ENCODE measurements around the gene F7. TPM values are rescaled to one million over a fixed set of nuclear protein-coding genes. Genes with fewer than 3 reads are reported as not detected.

The F7 gene
- total and polyA plus RNA-seq, 4 donors: 0.04 to 0.26 (median 0.14) TPM

- no peak overlapping the region for H3K9ac ChIP-seq (ENCODE audit: insufficient read depth in 1 of 2, low read length in 2 of 2)
- H3K36me3 ChIP-seq (ENCODE audit: control insufficient read depth in 4 of 4, insufficient read depth in 4 of 4, low read length in 4 of 4): peaks cover 0 to 29% (median 0%) of the 10 kb centered on the region in 4 donors
- TF ChIP-seq CTCF (IDR thresholded peaks at IDR 0.05; ENCODE audit: control extremely low read depth, extremely low read depth): no peak
- H3K27me3 ChIP-seq (ENCODE audit: control insufficient read depth in 3 of 3, insufficient read depth in 3 of 3, low read length in 2 of 3): no peaks in the 10 kb centered on the region
- ATAC-seq (ENCODE audit: insufficient read depth, low FRiP score) (no peak), DNase-seq (no peak)
- H3K9me3 ChIP-seq (ENCODE audit: control insufficient read depth in 4 of 4, insufficient read depth in 3 of 4, low read length in 3 of 4): peaks cover 0 to 2% (median 0%) of the 10 kb centered on the region in 4 donors
- H3K4me1 ChIP-seq (ENCODE audit: control insufficient read depth in 5 of 5, insufficient read depth in 5 of 5, low read length in 5 of 5): peaks cover 0 to 5% (median 2%) of the 10 kb centered on the region in 5 donors
- H3K27ac ChIP-seq (ENCODE audit: low read depth in 1 of 2, low read length in 1 of 2): no peak overlapping the region
- no peak overlapping the region for H3K4me3 ChIP-seq
- WGBS, 2 donors: 92 to 93% methylated on average over 17 to 18 of the region's 18 CpGs
Observed at GRCh38 chr13:113080361-113080831, 25.2 kb upstream of the F7 start.

GRCh38 chr13:113080901-113081521, 24.6 kb upstream of the F7 start:
- TF ChIP-seq CTCF (IDR thresholded peaks at IDR 0.05; ENCODE audit: control extremely low read depth, extremely low read depth): no peak
- Histone ChIP-seq H3K9ac (ENCODE audit: insufficient read depth in 1 of 2, low read length in 2 of 2) (no peak overlapping the region), H3K4me3 (no peak overlapping the region), H3K9me3 (ENCODE audit: control insufficient read depth in 4 of 4, insufficient read depth in 3 of 4, low read length in 3 of 4) (no peaks in the 10 kb centered on the region), H3K27ac (ENCODE audit: low read depth in 1 of 2, low read length in 1 of 2) (no peak overlapping the region), H3K36me3 (ENCODE audit: control insufficient read depth in 4 of 4, insufficient read depth in 4 of 4, low read length in 4 of 4) (peaks cover 0 to 24% (median 0%) of the 10 kb centered on the region in 4 donors), H3K4me1 (ENCODE audit: control insufficient read depth in 5 of 5, insufficient read depth in 5 of 5, low read length in 5 of 5) (peaks cover 0 to 5% (median 2%) of the 10 kb centered on the region in 5 donors), H3K27me3 (ENCODE audit: control insufficient read depth in 3 of 3, insufficient read depth in 3 of 3, low read length in 2 of 3) (no peaks in the 10 kb centered on the region)
- DNase-seq: no peak
- WGBS, 2 donors: 90% methylated on average over 25 of the region's 25 CpGs
- ATAC-seq (ENCODE audit: insufficient read depth, low FRiP score): no peak

GRCh38 chr13:113082198-113083021, 23.2 kb upstream of the F7 start:
- no peak overlapping the region for H3K9ac ChIP-seq (ENCODE audit: insufficient read depth in 1 of 2, low read length in 2 of 2)
- no peak overlapping the region for H3K27ac ChIP-seq (ENCODE audit: low read depth in 1 of 2, low read length in 1 of 2)
- ATAC-seq (ENCODE audit: insufficient read depth, low FRiP score) (no peak), DNase-seq (no peak)
- no peak for TF ChIP-seq CTCF (IDR thresholded peaks at IDR 0.05; ENCODE audit: control extremely low read depth, extremely low read depth)
- peaks cover 0 to 5% (median 2%) of the 10 kb centered on the region in 5 donors for H3K4me1 ChIP-seq (ENCODE audit: control insufficient read depth in 5 of 5, insufficient read depth in 5 of 5, low read length in 5 of 5)
- H3K36me3 ChIP-seq (ENCODE audit: control insufficient read depth in 4 of 4, insufficient read depth in 4 of 4, low read length in 4 of 4): peaks cover 0 to 18% (median 0%) of the 10 kb centered on the region in 4 donors
- H3K4me3 ChIP-seq: no peak overlapping the region
- 90 to 92% methylated on average over 26 of the region's 26 CpGs for WGBS, 2 donors
- no peaks in the 10 kb centered on the region for H3K9me3 ChIP-seq (ENCODE audit: control insufficient read depth in 4 of 4, insufficient read depth in 3 of 4, low read length in 3 of 4)
- H3K27me3 ChIP-seq (ENCODE audit: control insufficient read depth in 3 of 3, insufficient read depth in 3 of 3, low read length in 2 of 3): no peaks in the 10 kb centered on the region
